ENCODE measurements around the gene GLS2.

DNA sequence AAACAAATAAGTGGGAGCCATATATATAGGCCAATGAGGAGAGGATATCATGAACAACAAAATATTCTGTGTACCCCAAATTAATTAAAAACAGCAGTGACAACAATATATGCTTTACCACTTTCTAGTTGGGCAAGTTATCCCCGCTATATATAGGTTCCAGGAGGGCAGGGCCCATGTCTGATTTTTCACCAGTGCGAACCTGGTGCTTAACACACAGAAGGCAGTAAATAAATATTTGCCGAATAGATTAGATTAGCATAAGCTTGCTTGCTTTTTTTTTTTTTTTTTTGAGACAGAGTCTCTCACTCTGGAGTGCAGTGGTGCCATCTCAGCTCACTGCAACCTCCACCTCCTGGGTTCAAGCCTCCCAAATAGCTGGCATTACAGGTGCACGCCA, 30.1 kb downstream of the GLS2 start:
- no peak for TF ChIP-seq POLR2AphosphoS5 (IDR thresholded peaks at IDR 0.05; ENCODE audit: low read depth, low read length)
- no peak for TF ChIP-seq POLR2A (IDR thresholded peaks at IDR 0.05; ENCODE audit: low read depth, low read length)
- no peak for TF ChIP-seq TAF1 (IDR thresholded peaks at IDR 0.05; ENCODE audit: low read depth, low read length)
- TF ChIP-seq POU2F2 (IDR thresholded peaks at IDR 0.05; ENCODE audit: low read depth, low read length), result no peak
- TF ChIP-seq PAX5 (IDR thresholded peaks at IDR 0.05; ENCODE audit: insufficient read depth, low read length, severe bottlenecking), result no peak
- no peak for TF ChIP-seq SPI1 (IDR thresholded peaks at IDR 0.05; ENCODE audit: low read depth, low read length)

Measured in GM12891 (cell line).